A549 (cell line): ENCODE results near the gene PLEKHA5. TPM values are rescaled to one million over a fixed set of nuclear protein-coding genes. Genes with fewer than 3 reads are reported as not detected.
"Not testable (repeated sequence)": the region's sequence is repeated elsewhere in the genome, so short reads cannot be mapped to it uniquely, and the experiment has no call there.

ENCODE experiments used
- ATAC-seq, 2 experiments: fragments of 200-7000 bp in 1 of 2; fragments of >200 bp in 1 of 2; cut with Nextera tagmentation in 1 of 2; cut with Tn5 transposase in 1 of 2; 3 replicates each; pipeline versions ENCODE4 v1.8.0 to v1.9.1; 2018 to 2020; ENCODE audit warnings: mild to moderate bottlenecking in 1 of 2, moderate library complexity in 1 of 2
- CTCF ChIA-PET: fragments of 300-600 bp; sonication (Branson Sonifier 250); formaldehyde crosslinking; extraction: SDS; loops from one replicate; lab custom pipeline; 2021; ENCODE audit warnings: antibody characterized with exemption, inconsistent platforms; lab: Yijun Ruan, JAX
- POLR2A ChIA-PET: fragments of 350-600 bp; formaldehyde crosslinking; extraction: SDS; loops from one replicate; lab custom pipeline; 2021; ENCODE audit warnings: antibody characterized with exemption, inconsistent platforms; lab: Yijun Ruan, JAX
- DNase-seq, 2 experiments: peaks; one replicate each; pipeline versions ENCODE4 v3.0.0 to v3.0.0-alpha.2; 2011 to 2016; ENCODE audit warnings: low read depth in 1 of 2, low spot score in 1 of 2
- FAIRE-seq: peaks from 2 replicates; lab custom pipeline; 2011; peaks lifted over from hg19 to GRCh38; lab: Jason Lieb, UNC
- H3K27ac ChIP-seq, 2 experiments: fragments of >200 bp; sonication (Bioruptor Twin); formaldehyde crosslinking; 3 replicates each; pipeline ENCODE4 v1.5.1; 2016 to 2017
- H3K4me1 ChIP-seq: fragments of >200 bp; sonication (Bioruptor Twin); formaldehyde crosslinking; 3 replicates; pipeline ENCODE4 v1.6.1; 2016
- H3K4me2 ChIP-seq: fragments of >200 bp; sonication (Bioruptor Twin); formaldehyde crosslinking; 3 replicates; pipeline ENCODE4 v1.6.1; 2016
- H3K4me3 ChIP-seq: fragments of >200 bp; sonication (Bioruptor Twin); formaldehyde crosslinking; 3 replicates; pipeline ENCODE4 v1.5.1; 2016
- H3K9me3 ChIP-seq: fragments of >200 bp; sonication (Bioruptor Twin); formaldehyde crosslinking; 3 replicates; pipeline ENCODE4 v1.6.1; 2016
- CBX2 ChIP-seq: fragments of 200-600 bp; sonication (generic); IDR thresholded peaks from 2 replicates; pipeline ENCODE4 v1.6.1; 2016; ENCODE audit warnings: low read depth, mild to moderate bottlenecking, borderline replicate concordance
- CBX8 ChIP-seq: fragments of 200-600 bp; sonication (generic); IDR thresholded peaks from 2 replicates; pipeline ENCODE4 v1.6.1; 2016
- CEBPB ChIP-seq, 2 experiments: fragments of >200 bp in 1 of 2; sonication (Bioruptor Twin) in 1 of 2; formaldehyde crosslinking in 1 of 2; IDR thresholded peaks; 2 replicates each; pipeline ENCODE4 v1.6.1; 2012 to 2016
- EHF ChIP-seq: fragments of 250-450 bp; sonication (Bioruptor Pico); IDR thresholded peaks from 2 replicates; pipeline ENCODE4 v1.5.0; 2020; ENCODE audit warnings: mild to moderate bottlenecking
- ESRRA ChIP-seq: fragments of 150-350 bp; IDR thresholded peaks from 2 replicates; pipeline ENCODE4 v1.6.1; 2014; ENCODE audit warnings: mild to moderate bottlenecking, low read length, borderline replicate concordance
- FOXS1 ChIP-seq: fragments of 250-450 bp; sonication (Bioruptor Pico); IDR thresholded peaks from 2 replicates; pipeline ENCODE4 v1.5.0; 2020; ENCODE audit warnings: mild to moderate bottlenecking, moderate library complexity
- GATA3 ChIP-seq: IDR thresholded peaks from 2 replicates; pipeline ENCODE4 v1.6.1; 2012; ENCODE audit warnings: borderline replicate concordance
- HES2 ChIP-seq: fragments of >200 bp; sonication (Bioruptor Twin); formaldehyde crosslinking; IDR thresholded peaks from 2 replicates; pipeline ENCODE4 v1.6.1; 2016
- HMGXB4 ChIP-seq: fragments of 250-450 bp; sonication (Bioruptor Pico); IDR thresholded peaks from 2 replicates; pipeline ENCODE4 v1.5.0; 2021; ENCODE audit warnings: mild to moderate bottlenecking, moderate library complexity, borderline replicate concordance
- HOXB13 ChIP-seq: fragments of 250-450 bp; sonication (Bioruptor Pico); IDR thresholded peaks from 2 replicates; pipeline ENCODE4 v1.5.0; 2020; ENCODE audit warnings: low read depth, mild to moderate bottlenecking, moderate library complexity
- JUN ChIP-seq, 2 experiments: fragments of >200 bp; sonication (Bioruptor Twin); formaldehyde crosslinking; IDR thresholded peaks; 2 replicates in 1 of 2; 3 replicates in 1 of 2; pipeline ENCODE4 v1.6.1; 2016 to 2017
- JUNB ChIP-seq: fragments of >200 bp; sonication (Bioruptor Twin); formaldehyde crosslinking; IDR thresholded peaks from 2 replicates; pipeline ENCODE4 v1.6.1; 2016
- KDM1A ChIP-seq: fragments of 200-600 bp; sonication (generic); IDR thresholded peaks from 2 replicates; pipeline ENCODE4 v1.6.1; 2016; ENCODE audit warnings: low read depth, mild to moderate bottlenecking
- KDM5A ChIP-seq: fragments of 200-600 bp; sonication (generic); IDR thresholded peaks from 2 replicates; pipeline ENCODE4 v1.6.1; 2016; ENCODE audit warnings: antibody characterized with exemption, mild to moderate bottlenecking
- MAFK ChIP-seq: fragments of 450-650 bp; IDR thresholded peaks from 2 replicates; pipeline ENCODE4 v1.6.1; 2014; ENCODE audit not compliant: partially characterized antibody
- MAX ChIP-seq: IDR thresholded peaks from 2 replicates; pipeline ENCODE4 v1.6.1; 2012
- MYC ChIP-seq: IDR thresholded peaks from 2 replicates; pipeline ENCODE4 v1.6.1; 2012; ENCODE audit warnings: mild to moderate bottlenecking, inconsistent platforms, low read length, improper control_type of control experiment, borderline replicate concordance
- PHF8 ChIP-seq: fragments of 200-600 bp; sonication (generic); IDR thresholded peaks from 2 replicates; pipeline ENCODE4 v1.6.1; 2016; ENCODE audit warnings: low read depth, mild to moderate bottlenecking, antibody characterized with exemption, moderate library complexity, borderline replicate concordance
- RAD21 ChIP-seq, 2 experiments: fragments of >200 bp in 1 of 2; sonication (Bioruptor Twin) in 1 of 2; formaldehyde crosslinking in 1 of 2; IDR thresholded peaks in 1 of 2; conservative IDR thresholded peaks in 1 of 2; 2 replicates in 1 of 2; 3 replicates in 1 of 2; pipeline ENCODE4 v1.6.1; 2012 to 2018; ENCODE audit warnings: inconsistent platforms in 1 of 2
- RCOR1 ChIP-seq: fragments of 150-350 bp; IDR thresholded peaks from 2 replicates; pipeline ENCODE4 v1.6.1; 2014; ENCODE audit warnings: antibody characterized with exemption, low read length, low read depth
- RFX5 ChIP-seq: fragments of 450-650 bp; IDR thresholded peaks from 2 replicates; pipeline ENCODE4 v1.7.1; 2014; ENCODE audit warnings: antibody characterized with exemption, mild to moderate bottlenecking, moderate library complexity
- SREBF2 ChIP-seq: fragments of 450-650 bp; IDR thresholded peaks from 2 replicates; pipeline ENCODE4 v1.6.1; 2014; ENCODE audit warnings: mild to moderate bottlenecking, moderate library complexity
- ZFP36 ChIP-seq: fragments of 450-650 bp; IDR thresholded peaks from 2 replicates; pipeline ENCODE4 v1.6.1; 2014; ENCODE audit warnings: borderline replicate concordance; ENCODE audit not compliant: partially characterized antibody
- ZNF302 ChIP-seq: fragments of 250-450 bp; sonication (Bioruptor Pico); IDR thresholded peaks from 2 replicates; pipeline ENCODE4 v1.9.0; 2021; ENCODE audit warnings: inconsistent platforms, mild to moderate bottlenecking, moderate library complexity
- WGBS: methylation state at CpG from one replicate; pipeline ENCODE4 v1.1.6; 2017; ENCODE audit errors: missing lambda C conversion rate; 5-methylcytosine and 5-hydroxymethylcytosine counted together
- polyA plus RNA-seq, 4 experiments: library from polyadenylated mRNA; depleted of rRNA in 3 of 4; stranded (reverse); fragments of >200 nt; fragmentation: RNase III in 1 of 4; extraction: RNeasy Plus Mini Kit Qiagen cat#74134 plus additional on column Dnase treatment in 1 of 4; gene quantifications; 2 replicates in 3 of 4; 3 replicates in 1 of 4; pipeline ENCODE4 v1.2.3, GENCODE V29; 2011 to 2017
- TF ChIP-seq, protein P1 (sequence below): IDR thresholded peaks from 2 replicates; pipeline ENCODE4 v1.6.1; 2012; ENCODE audit warnings: low read depth, borderline replicate concordance

Gene PLEKHA5
- polyA plus RNA-seq, 2 of the 4 experiments (the other 2 are of a cell fraction), result 7.6 to 13.2 TPM

GRCh38 chr12:19303496-19303895 is 174.0 kb downstream of the PLEKHA5 start:
- FAIRE-seq (no peak), DNase-seq (no peak), ATAC-seq (no peak)
- TF ChIP-seq HMGXB4 (CRISPR knock-in tag), result no peak
- no peak for TF ChIP-seq ZNF302 (CRISPR knock-in tag)
- TF ChIP-seq, protein P1, sequence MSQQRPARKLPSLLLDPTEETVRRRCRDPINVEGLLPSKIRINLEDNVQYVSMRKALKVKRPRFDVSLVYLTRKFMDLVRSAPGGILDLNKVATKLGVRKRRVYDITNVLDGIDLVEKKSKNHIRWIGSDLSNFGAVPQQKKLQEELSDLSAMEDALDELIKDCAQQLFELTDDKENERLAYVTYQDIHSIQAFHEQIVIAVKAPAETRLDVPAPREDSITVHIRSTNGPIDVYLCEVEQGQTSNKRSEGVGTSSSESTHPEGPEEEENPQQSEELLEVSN, result no peak
- Histone ChIP-seq H3K4me3 (no peak overlapping the region), H3K27ac (no peak overlapping the region), H3K9me3 (no peaks in the 10 kb centered on the region), H3K4me1 (no peaks in the 10 kb centered on the region), H3K4me2 (no peak overlapping the region)
- POLR2A ChIA-PET, result interaction anchor here (0.6 kb wide), 1 partner anchor 45 kb away, joined by 8 read pairs; no protein-coding TSS in a partner anchor
- WGBS, result 90% methylated on average over 3 of the region's 3 CpGs
- CTCF ChIA-PET, result interaction anchor here (0.6 kb wide), 1 partner anchor 175 kb away, joined by 3 read pairs; no protein-coding TSS in a partner anchor

DNA sequence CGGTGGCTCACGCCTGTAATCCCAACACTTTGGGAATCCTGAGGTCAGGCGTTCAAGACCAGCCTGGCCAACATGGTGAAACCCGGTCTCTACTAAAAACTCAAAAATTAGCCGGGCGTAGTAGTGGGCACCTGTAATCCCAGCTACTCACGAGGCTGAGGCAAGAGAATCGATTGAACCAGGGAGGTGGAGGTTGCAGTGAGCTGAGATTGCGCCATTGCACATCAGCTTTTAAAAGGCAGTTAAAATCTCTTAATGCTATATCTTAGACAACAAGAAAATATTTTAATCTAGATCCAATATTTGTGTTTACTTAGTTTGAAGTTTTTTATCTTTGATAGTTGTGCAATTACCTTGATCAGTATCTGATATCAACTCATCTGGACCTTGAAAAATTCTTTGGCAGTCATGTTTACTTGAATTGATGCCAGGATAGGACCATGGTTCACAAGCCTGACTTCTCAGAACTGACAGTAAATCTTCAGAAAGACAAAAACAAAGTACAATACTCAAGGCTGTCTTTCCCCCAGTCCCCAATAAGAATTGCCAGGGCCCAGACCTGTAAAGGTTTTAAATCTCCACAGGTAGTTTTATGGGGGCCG is 174.7 kb downstream of the PLEKHA5 start:
- WGBS, result 95% methylated on average over 10 of the region's 10 CpGs
- no peak overlapping the region for H3K4me2 ChIP-seq
- ChIA-PET POLR2A (no interaction called here), CTCF (interaction anchor here (0.6 kb wide), 2 partner anchors 56 to 175 kb away, joined by 3 read pairs; no protein-coding TSS in a partner anchor)
- ATAC-seq (no peak), DNase-seq (no peak), FAIRE-seq (no peak)
- no peaks in the 10 kb centered on the region for H3K9me3 ChIP-seq
- no peak for TF ChIP-seq CBX2
- no peak for TF ChIP-seq CBX8
- TF ChIP-seq GATA3, result peak; percentile 48; the same call in 1 of the 2 replicates
- TF ChIP-seq CEBPB (IDR thresholded peaks at IDR 0.05), result peak; percentile 40 to 50; a peak in 2 of 4 replicates
- TF ChIP-seq RAD21 (conservative IDR thresholded peaks at IDR 0.05 in 1 of 2, IDR thresholded peaks at IDR 0.05 in 1 of 2), result no peak
- TF ChIP-seq FOXS1 (CRISPR knock-in tag), result no peak
- no peak for TF ChIP-seq JUNB
- TF ChIP-seq HES2, result 0 out of 2 replicates have a peak, but pooled peaks have one; percentile 14
- H3K4me3 ChIP-seq, result no peak overlapping the region
- no peaks in the 10 kb centered on the region for H3K4me1 ChIP-seq
- H3K27ac ChIP-seq, result no peak overlapping the region

- H3K4me3 ChIP-seq, FAIRE-seq, H3K4me1 ChIP-seq, POLR2A ChIA-PET, H3K27ac ChIP-seq, H3K4me2 ChIP-seq, ATAC-seq, DNase-seq, CTCF ChIA-PET, H3K9me3 ChIP-seq: not testable (repeated sequence)
- WGBS, result 98% methylated on average over 14 of the region's 14 CpGs
Observed at GRCh38 chr12:19305621-19306020, 176.1 kb downstream of the PLEKHA5 start.

DNA sequence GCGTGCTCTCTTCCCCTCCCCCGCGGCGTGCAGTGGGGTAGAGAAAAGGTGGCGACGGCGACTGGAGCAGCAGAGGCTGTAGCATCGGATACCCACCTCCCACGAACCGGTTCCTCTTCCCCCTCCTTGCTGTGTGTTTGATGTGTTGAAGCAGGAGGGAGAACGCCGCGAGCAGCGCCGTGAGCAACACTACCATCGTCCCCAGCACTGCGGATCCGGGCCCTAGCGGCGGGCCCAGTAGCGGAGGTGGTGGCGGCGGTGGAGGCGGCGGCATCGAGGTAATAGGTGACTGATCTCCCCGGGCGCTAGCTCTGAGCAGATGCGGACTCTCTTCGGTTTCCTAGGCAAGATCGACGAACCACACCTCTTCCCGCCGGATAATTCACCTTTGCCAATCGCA is 176.8 kb downstream of the PLEKHA5 start:
- CTCF ChIA-PET, result interaction anchor here (0.5 to 1.0 kb wide), 2 partner anchors 10 to 18 kb away, joined by 3 read pairs; no protein-coding TSS in a partner anchor
- WGBS, result 96% methylated on average over 35 of the region's 35 CpGs
- Histone ChIP-seq H3K27ac (no peak overlapping the region), H3K4me1 (no peaks in the 10 kb centered on the region), H3K4me3 (no peak overlapping the region), H3K4me2 (no peak overlapping the region), H3K9me3 (no peaks in the 10 kb centered on the region)
- no peak for TF ChIP-seq ESRRA
- no peak for TF ChIP-seq FOXS1 (CRISPR knock-in tag)
- no peak for TF ChIP-seq GATA3
- ATAC-seq (no peak), FAIRE-seq (no peak), DNase-seq (no peak)
- POLR2A ChIA-PET, result no interaction called here

GRCh38 chr12:19307451-19307850 is 177.9 kb downstream of the PLEKHA5 start:
- FAIRE-seq (no peak), DNase-seq (no peak), ATAC-seq (no peak)
- Histone ChIP-seq H3K9me3 (no peaks in the 10 kb centered on the region), H3K4me2 (no peak overlapping the region), H3K27ac (no peak overlapping the region), H3K4me3 (no peak overlapping the region), H3K4me1 (no peaks in the 10 kb centered on the region)
- POLR2A ChIA-PET, result no interaction called here
- 70% methylated on average over 6 of the region's 6 CpGs for WGBS
- TF ChIP-seq HOXB13 (CRISPR knock-in tag) (no peak), MAX (no peak), RFX5 (no peak), ZNF302 (CRISPR knock-in tag) (no peak), EHF (CRISPR knock-in tag) (no peak), SREBF2 (no peak), RCOR1 (no peak), KDM1A (no peak), MYC (no peak), MAFK (no peak), ZFP36 (no peak), PHF8 (no peak), JUN (IDR thresholded peaks at IDR 0.05) (no peak), JUNB (no peak), KDM5A (no peak)
- CTCF ChIA-PET, result interaction anchor here (0.6 to 1.0 kb wide), 2 partner anchors 10 to 19 kb away, joined by 3 read pairs; no protein-coding TSS in a partner anchor
